Lower lobe of right lung (tissue), 2 donors: ENCODE measurements around the gene TPPP. TPM values are rescaled to one million over a fixed set of nuclear protein-coding genes. Genes with fewer than 3 reads are reported as not detected.
"Not testable (repeated sequence)": the region's sequence is repeated elsewhere in the genome, so short reads cannot be mapped to it uniquely, and the experiment has no call there.

Source experiments
- ATAC-seq, 2 donors: fragments of 200-7000 bp; cut with Tn5 transposase; one replicate each; pipeline ENCODE4 v1.9.1; 2020 to 2022; ENCODE audit warnings: mild to moderate bottlenecking in 2 of 2, moderate library complexity in 2 of 2
- DNase-seq: peaks from one replicate; pipeline ENCODE4 v3.0.0-alpha.2; 2020
- H3K27ac ChIP-seq: fragments of 200-600 bp; one replicate; pipeline ENCODE4 v1.8.0; 2022
- H3K27me3 ChIP-seq: fragments of 200-600 bp; one replicate; pipeline ENCODE4 v1.8.0; 2022; ENCODE audit warnings: low read depth
- H3K36me3 ChIP-seq: fragments of 200-600 bp; one replicate; pipeline ENCODE4 v1.8.0; 2022; ENCODE audit warnings: mild to moderate bottlenecking
- H3K4me1 ChIP-seq: fragments of 200-600 bp; one replicate; pipeline ENCODE4 v1.8.0; 2022
- H3K4me3 ChIP-seq: fragments of 200-600 bp; one replicate; pipeline ENCODE4 v1.8.0; 2022; ENCODE audit warnings: mild to moderate bottlenecking
- H3K9me3 ChIP-seq: fragments of 200-600 bp; one replicate; pipeline ENCODE4 v1.8.0; 2022
- intact Hi-C: fragments of 100-400 bp; cut with DNase I; formaldehyde crosslinking; loops from one replicate; pipeline ENCODE4 v1.11.0; 2022
- long read RNA-seq: library from polyadenylated mRNA; unstranded; transcript quantifications from one replicate; pipeline ENCODE4 v2.0.0, GENCODE V29; 2021
- total RNA-seq: library from RNA; stranded (reverse); fragmentation: NEBNext Ultra II Directional; extraction: Animal tissue kit (Norgen Biotek cat#: 25700); gene quantifications from one replicate; pipeline ENCODE4 v1.2.1, GENCODE V29; 2021
- TF ChIP-seq, protein P1 (sequence below): fragments of 200-600 bp; IDR thresholded peaks from one replicate; pipeline ENCODE4 v1.8.0; 2022; ENCODE audit warnings: antibody characterized with exemption, mild to moderate bottlenecking
- donor health status: DM: no; HTN: yes; CAD: no; lungs with severe emphysema.

Gene TPPP
- total RNA-seq: 16.2 TPM
- long read RNA-seq, full-length matches to known transcripts: 4 of 49 reads
- long read RNA-seq, partial matches to known transcripts: 0 of 49 reads
- long read RNA-seq, other reads (novel, unspliced or antisense): 45 of 49 reads

DNA sequence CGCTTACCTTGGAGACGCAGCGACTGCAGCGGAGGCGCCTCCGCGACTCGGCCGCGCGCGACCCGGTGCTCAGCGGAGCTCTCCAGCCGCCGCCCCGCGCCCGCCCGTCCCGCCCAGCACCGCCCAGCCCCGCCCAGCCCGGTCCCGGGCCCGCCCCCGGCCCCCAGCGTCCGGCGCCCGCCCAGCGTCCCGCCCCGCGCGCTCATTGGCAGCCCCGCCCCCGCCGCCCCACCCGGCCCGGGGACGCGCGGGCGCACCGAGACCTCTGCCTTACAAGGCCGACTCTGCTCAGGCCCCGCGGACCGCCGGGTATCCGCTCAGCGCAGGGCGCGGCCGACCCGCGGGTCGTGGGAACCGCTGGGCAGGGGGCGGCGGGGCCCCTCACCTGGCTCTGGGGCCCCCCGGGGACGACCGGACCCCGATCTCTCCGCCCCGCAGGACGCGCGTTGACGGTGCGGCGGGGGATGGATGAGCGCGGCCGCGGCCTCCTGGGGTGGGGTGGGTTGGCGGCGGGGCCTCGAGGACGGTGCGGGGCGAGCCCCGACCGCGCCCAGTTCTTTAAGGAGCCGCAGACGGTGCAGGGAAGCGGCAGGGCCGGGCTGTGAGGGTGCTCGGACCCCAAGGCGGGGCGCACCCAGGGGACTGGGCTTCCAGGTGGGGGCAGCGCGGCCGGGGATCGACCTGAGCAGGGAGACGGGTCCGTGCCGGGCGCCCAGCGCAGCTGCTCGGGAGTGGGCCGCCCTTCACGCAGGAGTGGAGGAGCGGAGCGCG is at the start of gene TPPP:
TSS of gene TPPP (minus strand) at position 82 of the 771 bp plus-strand sequence. CDS start 15,292 bp downstream, outside the sequence.
- Histone ChIP-seq H3K27ac (peak within 1 kb of the TSS; percentile 67), H3K4me3 (peak within 1 kb of the TSS; percentile 62)
- H3K4me1 ChIP-seq, H3K27me3 ChIP-seq, H3K9me3 ChIP-seq, intact Hi-C loops, H3K36me3 ChIP-seq: not testable (repeated sequence)
- peak; percentile 91 for DNase-seq
- ATAC-seq: peak; percentile 93

DNA sequence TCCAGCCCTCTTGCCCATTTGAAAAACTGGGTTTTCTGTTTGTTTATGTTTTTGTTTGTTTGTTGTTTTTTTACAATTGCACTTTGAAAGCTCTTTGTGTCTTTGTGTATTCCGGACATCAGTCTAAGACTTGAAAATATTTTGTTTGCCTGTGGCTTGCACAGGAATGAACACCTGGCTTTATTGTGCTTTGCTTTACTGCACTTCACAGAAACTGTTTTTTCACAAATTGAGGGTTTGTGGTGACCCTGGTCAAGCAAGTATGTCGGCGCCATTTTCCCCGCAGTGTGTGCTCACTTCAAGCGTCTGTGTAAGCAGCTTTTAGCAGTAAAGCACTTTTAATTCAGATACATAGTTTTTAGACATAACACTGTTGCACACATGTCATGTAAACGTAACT is 49.1 kb upstream of the TPPP start:
- H3K27me3 ChIP-seq, H3K36me3 ChIP-seq, H3K4me1 ChIP-seq, H3K9me3 ChIP-seq, DNase-seq, H3K27ac ChIP-seq, intact Hi-C loops, ATAC-seq, H3K4me3 ChIP-seq: not testable (repeated sequence)

DNA sequence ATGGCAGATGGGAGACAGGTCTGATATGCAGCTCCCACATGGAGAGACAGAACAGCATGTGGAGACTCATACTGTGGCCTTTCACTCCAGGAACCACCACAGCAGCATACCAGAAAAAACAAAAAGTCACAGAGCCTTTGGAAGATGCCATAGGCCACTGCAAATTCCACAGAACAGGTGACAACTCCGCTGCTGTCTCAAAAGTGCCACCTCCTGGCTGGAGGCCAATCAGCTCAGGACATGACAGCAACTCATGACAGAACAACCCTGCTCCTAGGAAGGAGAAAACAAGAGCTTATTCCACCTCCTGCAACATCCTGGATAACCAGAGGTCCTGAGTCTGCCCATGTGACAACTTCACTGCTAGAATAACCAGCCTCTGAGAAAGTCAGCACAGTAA is 41.0 kb upstream of the TPPP start:
- H3K4me3 ChIP-seq, intact Hi-C loops, H3K27ac ChIP-seq, H3K4me1 ChIP-seq, DNase-seq, H3K27me3 ChIP-seq, H3K9me3 ChIP-seq, ATAC-seq: not testable (repeated sequence)
- peaks cover 10% of the 10 kb centered on the region for H3K36me3 ChIP-seq

DNA sequence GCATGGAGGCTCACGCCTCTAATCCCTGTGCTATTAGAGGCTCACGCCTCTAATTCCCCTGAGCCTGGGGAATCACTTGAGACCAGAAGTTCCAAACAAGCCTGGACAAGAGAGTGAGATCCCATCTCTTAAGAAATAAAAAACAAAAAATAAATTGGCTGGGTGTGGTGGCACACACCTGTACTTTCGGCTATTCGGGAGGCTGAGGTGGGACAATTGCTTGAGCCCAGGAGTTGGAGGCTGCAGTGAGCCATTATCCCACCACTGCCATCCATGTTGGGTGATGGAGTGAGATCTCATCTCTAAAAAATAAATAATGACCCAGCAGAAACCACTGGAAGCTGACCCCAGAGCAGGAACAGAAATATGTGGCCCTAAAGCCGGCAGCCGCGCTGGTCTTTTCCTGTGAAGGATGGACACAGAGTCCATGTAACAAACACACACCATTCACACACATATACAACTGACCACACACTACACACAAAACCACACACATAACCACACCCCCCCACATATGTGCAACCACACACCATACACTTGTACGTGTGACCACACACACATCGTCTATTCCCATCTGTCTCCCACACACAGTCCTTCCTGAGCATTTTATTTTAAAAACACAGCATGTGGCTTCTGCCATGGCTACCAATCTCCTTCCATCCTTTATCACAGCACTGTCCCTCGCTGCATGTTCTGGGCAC is 39.8 kb upstream of the TPPP start:
- H3K4me1 ChIP-seq, H3K9me3 ChIP-seq, intact Hi-C loops, H3K27ac ChIP-seq, H3K4me3 ChIP-seq, H3K27me3 ChIP-seq, DNase-seq: not testable (repeated sequence)
- ATAC-seq: peak in 1 of 2 donors; percentile 26
- H3K36me3 ChIP-seq: peaks cover 10% of the 10 kb centered on the region

DNA sequence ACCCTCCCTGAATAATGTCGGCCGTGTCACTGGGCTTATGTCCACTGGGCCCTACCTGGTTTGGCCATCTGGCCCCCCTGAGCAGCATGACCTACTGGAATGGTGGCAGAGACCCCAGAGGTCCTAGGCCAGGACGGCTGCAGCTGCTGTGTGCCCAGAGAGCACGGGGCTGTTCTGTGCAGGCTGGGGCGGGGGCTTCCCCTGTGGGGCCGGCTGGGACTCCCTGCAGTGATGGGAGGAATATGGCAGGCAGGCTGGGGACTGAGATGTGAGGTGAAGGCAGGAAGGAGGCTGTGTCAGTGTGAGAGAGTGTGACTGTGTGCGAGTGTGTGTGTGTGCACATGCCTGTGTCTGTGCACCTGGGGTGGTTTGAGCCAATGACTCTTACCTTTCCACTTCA is 36.1 kb upstream of the TPPP start:
- H3K4me1 ChIP-seq, H3K27me3 ChIP-seq, H3K27ac ChIP-seq, DNase-seq, H3K4me3 ChIP-seq, H3K9me3 ChIP-seq, intact Hi-C loops, ATAC-seq: not testable (repeated sequence)
- peaks cover 10% of the 10 kb centered on the region for H3K36me3 ChIP-seq

DNA sequence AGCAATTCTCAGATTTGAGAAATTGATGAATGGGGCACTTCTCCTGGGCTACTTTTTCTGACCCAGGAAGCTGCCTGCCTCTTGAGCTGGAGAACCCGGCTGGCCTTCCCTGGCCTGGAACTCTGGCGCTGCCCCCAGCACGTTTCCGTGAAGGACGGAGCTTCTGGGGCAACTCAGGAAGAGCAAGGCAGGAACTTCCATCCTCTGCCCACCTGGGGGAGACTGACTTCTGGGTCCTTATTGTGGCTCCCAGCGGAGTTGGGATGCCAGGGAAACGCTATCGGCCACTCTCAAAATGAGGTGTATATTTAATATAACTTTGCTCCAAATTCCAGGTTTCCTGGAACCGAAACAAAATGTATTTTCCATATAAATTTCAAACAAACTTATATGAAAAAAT is 33.9 kb upstream of the TPPP start:
- H3K27ac ChIP-seq, H3K4me3 ChIP-seq, intact Hi-C loops, H3K36me3 ChIP-seq, H3K27me3 ChIP-seq, H3K9me3 ChIP-seq, DNase-seq, H3K4me1 ChIP-seq: not testable (repeated sequence)
- peak; percentile 70 to 75 for ATAC-seq

DNA sequence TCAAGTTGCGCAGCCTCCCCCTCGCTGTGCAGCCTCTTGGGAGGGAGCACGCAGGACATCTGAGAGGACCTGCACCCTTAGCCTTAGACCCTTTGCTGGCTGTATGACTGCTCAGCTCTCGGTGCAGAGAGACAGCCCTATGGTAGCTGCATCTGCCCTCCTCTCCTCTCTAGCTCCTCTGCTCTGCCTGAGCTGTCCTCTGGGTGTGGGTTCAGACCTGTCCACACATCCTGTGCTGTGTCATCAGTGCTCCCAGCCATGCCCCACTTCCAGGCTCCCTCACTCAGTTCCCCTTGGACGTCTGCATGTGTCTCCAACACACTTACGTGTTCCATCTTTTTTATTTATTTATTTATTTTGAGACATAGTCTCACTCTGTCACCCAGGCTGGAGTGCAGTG is 30.7 kb upstream of the TPPP start:
- H3K9me3 ChIP-seq, H3K4me1 ChIP-seq, ATAC-seq, intact Hi-C loops, H3K27ac ChIP-seq, DNase-seq, H3K27me3 ChIP-seq, H3K36me3 ChIP-seq, H3K4me3 ChIP-seq: not testable (repeated sequence)

DNA sequence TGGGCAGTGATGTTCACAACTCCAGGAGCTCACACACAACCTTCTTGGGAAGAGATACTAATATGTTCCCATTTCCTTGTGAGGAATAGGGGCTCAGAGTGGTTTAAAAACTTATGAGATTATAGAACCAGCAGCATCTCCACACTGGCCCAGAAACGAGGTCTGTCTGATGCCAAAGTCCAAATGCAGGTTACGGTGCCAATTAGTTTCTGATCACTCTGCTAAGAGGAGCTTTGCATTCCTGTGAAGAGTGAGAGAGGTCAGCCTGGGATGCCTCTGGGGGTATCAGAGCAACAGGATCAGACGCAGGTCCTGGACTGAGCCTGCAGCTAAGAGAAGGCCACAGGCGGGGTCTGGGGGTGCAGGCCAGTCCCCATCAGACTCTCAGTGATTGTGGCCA is 30.2 kb upstream of the TPPP start:
- H3K36me3 ChIP-seq, H3K27ac ChIP-seq, H3K4me1 ChIP-seq, ATAC-seq, H3K4me3 ChIP-seq, intact Hi-C loops, H3K9me3 ChIP-seq, DNase-seq, H3K27me3 ChIP-seq: not testable (repeated sequence)

DNA sequence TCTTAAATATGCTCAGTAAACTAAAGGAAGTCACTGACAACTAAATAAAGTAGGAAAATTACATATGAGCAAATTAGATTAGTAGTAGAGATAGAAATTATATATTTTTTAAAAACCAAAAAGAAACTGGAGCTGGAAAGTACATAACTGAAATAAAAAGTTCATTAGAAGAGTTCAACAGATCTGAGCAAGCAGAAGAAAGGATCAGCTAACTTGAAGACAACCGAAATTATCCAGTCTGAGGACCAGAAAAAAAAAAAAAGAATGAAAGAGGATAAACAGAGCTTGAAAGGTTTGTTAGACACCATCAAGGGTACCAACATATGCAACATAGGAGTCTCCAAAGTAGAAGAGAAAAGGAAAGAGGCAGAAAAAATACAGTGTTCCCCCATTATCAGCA is 26.2 kb upstream of the TPPP start:
- H3K27me3 ChIP-seq, H3K9me3 ChIP-seq, intact Hi-C loops, DNase-seq, ATAC-seq, H3K4me1 ChIP-seq, H3K27ac ChIP-seq, H3K4me3 ChIP-seq, H3K36me3 ChIP-seq: not testable (repeated sequence)

DNA sequence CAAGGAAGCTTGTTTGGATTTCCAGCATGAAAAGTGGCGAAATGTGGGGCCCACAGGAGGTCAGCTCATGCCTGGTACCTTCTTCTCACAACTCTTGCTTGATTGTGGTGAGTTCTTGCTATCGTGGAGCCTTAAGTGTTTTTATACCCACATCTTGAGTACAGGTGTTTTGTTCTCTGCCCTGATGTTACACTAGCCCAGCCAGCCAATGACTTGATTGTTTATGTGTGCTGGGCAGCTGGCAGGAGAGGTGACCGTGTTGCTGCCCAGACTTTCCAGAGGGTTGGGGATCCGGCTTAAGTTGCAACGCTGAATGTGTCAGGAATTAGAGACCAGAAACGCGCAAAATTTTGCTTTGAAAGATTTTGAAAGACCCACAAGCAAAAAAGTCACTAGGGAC is 24.0 kb upstream of the TPPP start:
- no peaks in the 10 kb centered on the region for H3K4me1 ChIP-seq
- no peak overlapping the region for H3K4me3 ChIP-seq
- DNase-seq (no peak), ATAC-seq (peak; percentile 64 to 88)
- H3K27me3 ChIP-seq: no peaks in the 10 kb centered on the region
- intact Hi-C loops: no loop called here
- TF ChIP-seq, protein P1, sequence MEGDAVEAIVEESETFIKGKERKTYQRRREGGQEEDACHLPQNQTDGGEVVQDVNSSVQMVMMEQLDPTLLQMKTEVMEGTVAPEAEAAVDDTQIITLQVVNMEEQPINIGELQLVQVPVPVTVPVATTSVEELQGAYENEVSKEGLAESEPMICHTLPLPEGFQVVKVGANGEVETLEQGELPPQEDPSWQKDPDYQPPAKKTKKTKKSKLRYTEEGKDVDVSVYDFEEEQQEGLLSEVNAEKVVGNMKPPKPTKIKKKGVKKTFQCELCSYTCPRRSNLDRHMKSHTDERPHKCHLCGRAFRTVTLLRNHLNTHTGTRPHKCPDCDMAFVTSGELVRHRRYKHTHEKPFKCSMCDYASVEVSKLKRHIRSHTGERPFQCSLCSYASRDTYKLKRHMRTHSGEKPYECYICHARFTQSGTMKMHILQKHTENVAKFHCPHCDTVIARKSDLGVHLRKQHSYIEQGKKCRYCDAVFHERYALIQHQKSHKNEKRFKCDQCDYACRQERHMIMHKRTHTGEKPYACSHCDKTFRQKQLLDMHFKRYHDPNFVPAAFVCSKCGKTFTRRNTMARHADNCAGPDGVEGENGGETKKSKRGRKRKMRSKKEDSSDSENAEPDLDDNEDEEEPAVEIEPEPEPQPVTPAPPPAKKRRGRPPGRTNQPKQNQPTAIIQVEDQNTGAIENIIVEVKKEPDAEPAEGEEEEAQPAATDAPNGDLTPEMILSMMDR: no peak
- H3K36me3 ChIP-seq: no peaks in the 10 kb centered on the region
- peak overlapping the region; percentile 41 for H3K27ac ChIP-seq
- H3K9me3 ChIP-seq: peaks cover 7% of the 10 kb centered on the region

DNA sequence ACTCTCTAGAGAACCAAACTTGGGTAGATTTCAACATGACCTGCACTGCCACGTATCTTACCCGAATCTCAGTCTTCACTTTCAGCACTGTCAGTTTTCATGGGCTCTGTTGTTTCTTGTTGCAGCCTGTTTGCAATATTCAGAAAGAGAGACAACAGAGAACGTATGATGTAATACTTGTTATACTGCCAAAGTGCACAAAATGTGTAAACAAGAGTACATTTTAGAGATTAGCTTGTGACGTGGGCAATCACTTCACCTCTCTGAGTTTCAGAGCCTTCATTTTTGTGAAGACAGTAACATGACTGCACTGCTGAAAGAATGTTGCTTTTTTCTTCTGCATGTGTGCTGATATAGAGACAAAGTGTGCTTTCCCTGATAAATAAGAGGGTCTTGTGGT is 23.6 kb upstream of the TPPP start:
- H3K4me1 ChIP-seq, H3K4me3 ChIP-seq, intact Hi-C loops, H3K36me3 ChIP-seq, DNase-seq, H3K27me3 ChIP-seq, H3K9me3 ChIP-seq: not testable (repeated sequence)
- peak; percentile 74 to 92 for ATAC-seq
- H3K27ac ChIP-seq: peak overlapping the region; percentile 41

DNA sequence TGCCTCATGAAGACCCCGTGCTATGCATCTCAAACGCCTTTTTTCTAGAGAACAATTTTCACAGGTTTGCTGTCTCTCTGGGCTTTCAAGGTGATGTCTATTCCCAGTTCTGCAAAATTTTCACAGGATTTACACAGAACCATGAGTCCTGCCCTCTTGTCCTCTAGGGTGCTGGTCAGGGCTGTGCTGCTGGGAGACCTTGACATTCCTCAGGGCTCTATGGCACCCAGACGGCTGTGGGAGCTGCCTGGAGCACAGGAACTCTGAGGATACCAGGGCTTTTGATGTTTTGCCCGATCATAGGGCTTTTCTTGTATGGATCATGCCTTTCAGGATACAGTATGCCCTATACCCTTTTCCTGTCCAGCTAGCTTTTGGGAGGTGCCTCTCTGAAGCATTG is 22.5 kb upstream of the TPPP start:
- H3K36me3 ChIP-seq, intact Hi-C loops, H3K9me3 ChIP-seq, DNase-seq, H3K27ac ChIP-seq, ATAC-seq, H3K4me1 ChIP-seq, H3K4me3 ChIP-seq, H3K27me3 ChIP-seq: not testable (repeated sequence)
